Neural cell (in vitro differentiated cells): ENCODE results near the gene SPOCK1.

Experiments used
- CTCF ChIP-seq: fragments of 450-650 bp; IDR thresholded peaks from 2 replicates; pipeline ENCODE4 v1.5.1; 2014; ENCODE audit warnings: antibody characterized with exemption, mild to moderate bottlenecking, moderate library complexity; ENCODE audit not compliant: poor library complexity, severe bottlenecking
- EZH2 ChIP-seq: fragments of 200-600, 300-800 bp; shearing (Covaris generic), sonication (generic); IDR thresholded peaks from 2 replicates; pipeline ENCODE4 v1.6.1; 2014; ENCODE audit warnings: antibody characterized with exemption, low read length, borderline replicate concordance, mild to moderate bottlenecking; ENCODE audit not compliant: insufficient read depth, poor library complexity, severe bottlenecking
- POLR2AphosphoS5 ChIP-seq: IDR thresholded peaks from 2 replicates; pipeline ENCODE4 v1.6.1; 2012
- RAD21 ChIP-seq: fragments of 450-650 bp; conservative IDR thresholded peaks from 2 replicates; pipeline ENCODE4 v1.6.1; 2014; ENCODE audit warnings: antibody characterized with exemption, mild to moderate bottlenecking, moderate library complexity
- REST ChIP-seq: IDR thresholded peaks from 2 replicates; pipeline ENCODE4 v1.6.1; 2012; ENCODE audit warnings: borderline replicate concordance
- TAF1 ChIP-seq: IDR thresholded peaks from 2 replicates; pipeline ENCODE4 v1.6.1; 2012; ENCODE audit warnings: low read depth

GRCh38 chr5:137218471-137218870, 280.7 kb downstream of the SPOCK1 start:
- TF ChIP-seq CTCF (no peak), RAD21 (no peak), REST (no peak), TAF1 (no peak), POLR2AphosphoS5 (no peak), EZH2 (no peak)
